ENCODE results near the gene RSF1. TPM values are rescaled to one million over a fixed set of nuclear protein-coding genes. Genes with fewer than 3 reads are reported as not detected.

RSF1 gene
- total RNA-seq, 1 experiment from 2014 or later = 43.1 TPM

GRCh38 chr11:77705195-77705875 lies 115.2 kb downstream of the RSF1 start:
- CTCF ChIA-PET = no interaction called here
- no peaks in the 10 kb centered on the region for H3K9me2 ChIP-seq (ENCODE audit: insufficient read depth)
- H2AFZ ChIP-seq (ENCODE audit: low read depth, low read length, poor library complexity, severe bottlenecking) = no peak overlapping the region
- ATAC-seq (peak; percentile 92), DNase-seq (ENCODE audit: low read depth, low spot score) (peak; percentile 71)
- H3K4me2 ChIP-seq (ENCODE audit: low read length) = peak overlapping the region; percentile 66
- H4K20me1 ChIP-seq (ENCODE audit: insufficient read depth) = no peaks in the 10 kb centered on the region
- H3K4me3 ChIP-seq (replicated peaks in 1 of 2; ENCODE audit: low read depth in 1 of 2, low read length in 2 of 2) = peak overlapping the region in 1 of 2 experiments; percentile 15; a peak in 1 of 4 replicates
- BruUV-seq (replicated peaks) = no TSS peak
- POLR2A ChIA-PET = interaction anchor here (0.6 kb wide), 1 partner anchor 71 kb away, joined by 6 read pairs; no protein-coding TSS in a partner anchor
- H3K4me1 ChIP-seq (ENCODE audit: control insufficient read depth in 1 of 2, insufficient read depth in 2 of 2, low read length in 2 of 2) = peaks cover 13 to 22% of the 10 kb centered on the region in 2 experiments
- H3K36me3 ChIP-seq (ENCODE audit: control insufficient read depth in 1 of 2, insufficient read depth in 2 of 2, low read length in 2 of 2) = 0 out of 4 replicates have a peak, but pooled peaks cover 0 to 4% of the 10 kb centered on the region in 2 experiments
- RAD21 ChIA-PET (ENCODE audit: low non-redundant PET in 1 of 2, low total read pairs in 2 of 2, uncharacterized antibody in 2 of 2, unreplicated experiment in 2 of 2) = no interaction called here
- H3K27ac ChIP-seq (ENCODE audit: low read depth, low read length) = peak overlapping the region; percentile 37; the same call in 1 of the 2 replicates
- no peak overlapping the region for H3K9ac ChIP-seq (ENCODE audit: low read length)
- H3K79me2 ChIP-seq (ENCODE audit: insufficient read depth, low read length) = no peaks in the 10 kb centered on the region
- H3K9me3 ChIP-seq (ENCODE audit: control insufficient read depth in 1 of 2, insufficient read depth in 1 of 2, low read depth in 1 of 2, low read length in 2 of 2) = no peaks in the 10 kb centered on the region
- H3K27me3 ChIP-seq (ENCODE audit: insufficient read depth, low read length) = no peaks in the 10 kb centered on the region
- intact Hi-C loops (cut with micrococcal nuclease) = no loop called here
- no peak for TF ChIP-seq ATF3 (IDR thresholded peaks at IDR 0.05)
- no peak for TF ChIP-seq POLR2A (IDR thresholded peaks at IDR 0.05; ENCODE audit: borderline replicate concordance, extremely low read depth, insufficient read depth, insufficient read length)
- TF ChIP-seq ZFX (IDR thresholded peaks at IDR 0.05) = no peak
- TF ChIP-seq ZNF274 (IDR thresholded peaks at IDR 0.05; ENCODE audit: low read depth, low read length) = no peak
- peak; percentile 41; the same call in 1 of the 2 replicates for TF ChIP-seq JUND (IDR thresholded peaks at IDR 0.05)
- no peak for TF ChIP-seq ZBTB33 (IDR thresholded peaks at IDR 0.05; ENCODE audit: extremely low read depth, insufficient replicate concordance, low read length)
- peak; percentile 69; the same call in 1 of the 2 replicates for TF ChIP-seq FOSL1 (IDR thresholded peaks at IDR 0.05; ENCODE audit: low read depth)
- TF ChIP-seq MAX (IDR thresholded peaks at IDR 0.05) = no peak
- no peak for TF ChIP-seq POLR2AphosphoS5 (IDR thresholded peaks at IDR 0.05; ENCODE audit: low read depth, low read length)
- peak; percentile 65 for TF ChIP-seq SRF (IDR thresholded peaks at IDR 0.05; ENCODE audit: low read depth)
- peak; percentile 93 for TF ChIP-seq EGR1 (IDR thresholded peaks at IDR 0.05; ENCODE audit: low read depth)
- TF ChIP-seq CBX3 (IDR thresholded peaks at IDR 0.05; ENCODE audit: low read depth) = no peak; the same call in 1 of the 2 replicates
- TF ChIP-seq CTCF (IDR thresholded peaks at IDR 0.05 in 2 of 3, conservative IDR thresholded peaks at IDR 0.05 in 1 of 3; ENCODE audit: borderline replicate concordance in 1 of 3, insufficient read depth in 1 of 3, low read depth in 2 of 3, low read length in 2 of 3) = no peak
- no peak for TF ChIP-seq EZH2 (IDR thresholded peaks at IDR 0.05)
- TF ChIP-seq CEBPB (IDR thresholded peaks at IDR 0.05; ENCODE audit: low read depth) = no peak
- no peak for TF ChIP-seq EZH2phosphoT487 (IDR thresholded peaks at IDR 0.05; ENCODE audit: borderline replicate concordance)
- no peak for TF ChIP-seq REST (IDR thresholded peaks at IDR 0.05; ENCODE audit: low read depth)
- no peak for TF ChIP-seq RAD21 (IDR thresholded peaks at IDR 0.05; ENCODE audit: low read depth)
- TF ChIP-seq SP1 (IDR thresholded peaks at IDR 0.05; ENCODE audit: low read depth) = peak; percentile 31
- no peak for TF ChIP-seq SIN3A (IDR thresholded peaks at IDR 0.05; ENCODE audit: low read depth)
- TF ChIP-seq ELF1 (IDR thresholded peaks at IDR 0.05; ENCODE audit: borderline replicate concordance, low read depth) = peak; percentile 58

Measured in HCT116 (cell line).